Activated CD8-positive, alpha-beta memory T cell treated with anti-CD3 and anti-CD28 coated beads, Interleukin-2, amount 10 ng/mL, durations not matched to agents 7 days and 5 days (primary cell): Measurements from ENCODE around the gene CASZ1. TPM values are rescaled to one million over a fixed set of nuclear protein-coding genes. Genes with fewer than 3 reads are reported as not detected.

Experiments
- ATAC-seq: fragments of 150-1000 bp; cut with Tn5 transposase; one replicate; pipeline ENCODE4 v1.10.0; 2021; ENCODE audit warnings: moderate library complexity
- CTCF ChIA-PET: fragments of 350-600 bp; sonication (Branson Sonifier 250); formaldehyde crosslinking; loops from one replicate; lab custom pipeline; 2021; ENCODE audit warnings: antibody characterized with exemption; lab: Charles Lee
- DNase-seq: peaks from one replicate; pipeline ENCODE4 v3.0.0-alpha.2; 2020
- H3K27ac Mint-ChIP-seq: one replicate; pipeline ENCODE4 v1.8.0; 2021; ENCODE audit warnings: mild to moderate bottlenecking, mixed read lengths
- H3K27me3 Mint-ChIP-seq: one replicate; pipeline ENCODE4 v1.8.0; 2021; ENCODE audit warnings: mixed read lengths
- H3K36me3 Mint-ChIP-seq: one replicate; pipeline ENCODE4 v1.8.0; 2021; ENCODE audit warnings: mild to moderate bottlenecking, mixed read lengths
- H3K4me1 Mint-ChIP-seq: one replicate; pipeline ENCODE4 v1.8.0; 2021; ENCODE audit warnings: mixed read lengths
- H3K4me3 Mint-ChIP-seq: one replicate; pipeline ENCODE4 v1.8.0; 2021; ENCODE audit warnings: mild to moderate bottlenecking, moderate library complexity, mixed read lengths
- H3K9me3 Mint-ChIP-seq: one replicate; pipeline ENCODE4 v1.8.0; 2022; ENCODE audit warnings: low read depth, mixed read lengths
- total RNA-seq, 2 experiments: library from RNA; stranded (reverse); gene quantifications; one replicate each; pipeline ENCODE4 v1.2.3, GENCODE V29; 2021

The CASZ1 gene
- total RNA-seq, 2 experiments from 2014 or later, result 8.8 to 16.3 TPM

DNA sequence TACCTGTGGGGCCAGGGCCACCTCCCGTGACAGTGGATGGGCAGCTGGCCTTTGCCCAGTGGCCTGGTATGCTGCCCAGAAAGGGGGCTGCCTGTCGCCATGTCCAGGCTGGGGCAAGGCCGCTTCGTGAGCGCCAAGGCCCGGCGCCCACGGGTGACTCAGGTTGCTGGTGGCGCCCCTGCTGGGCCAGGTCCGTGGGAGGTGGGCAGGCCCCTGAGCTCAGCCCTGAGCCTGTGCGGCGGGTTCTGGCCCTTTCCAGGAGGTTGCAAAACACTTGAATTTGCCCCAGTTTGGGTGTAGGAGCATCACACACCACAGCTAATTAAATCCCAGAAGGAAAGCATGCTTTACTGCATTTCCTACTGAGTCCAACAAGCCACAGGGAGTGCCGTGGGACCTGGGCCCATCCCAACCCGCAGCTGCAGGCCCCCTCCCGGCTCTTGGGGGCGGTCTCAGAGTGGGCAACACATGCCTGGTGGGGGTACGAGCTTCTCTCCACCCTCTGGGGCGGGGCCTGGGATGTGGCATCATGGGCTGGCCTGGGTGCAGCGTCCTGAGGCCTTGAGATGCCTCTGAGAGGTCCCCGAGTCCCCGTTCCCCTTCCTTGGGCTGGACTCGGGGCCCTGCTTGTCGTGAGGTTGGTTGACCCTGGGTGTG, 161.9 kb downstream of the CASZ1 start:
- Mint-ChIP-seq H3K36me3 (no peaks in the 10 kb centered on the region), H3K4me1 (no peaks in the 10 kb centered on the region), H3K4me3 (no peak overlapping the region), H3K27me3 (no peaks in the 10 kb centered on the region), H3K27ac (no peak overlapping the region), H3K9me3 (no peaks in the 10 kb centered on the region)
- ATAC-seq (no peak), DNase-seq (no peak)
- CTCF ChIA-PET, result no interaction called here

- H3K27ac Mint-ChIP-seq, result no peak overlapping the region
- H3K9me3 Mint-ChIP-seq, result no peaks in the 10 kb centered on the region
- ATAC-seq (no peak), DNase-seq (no peak)
- H3K4me3 Mint-ChIP-seq, result no peak overlapping the region
- H3K27me3 Mint-ChIP-seq, result no peaks in the 10 kb centered on the region
- no peaks in the 10 kb centered on the region for H3K36me3 Mint-ChIP-seq
- CTCF ChIA-PET, result no interaction called here
- H3K4me1 Mint-ChIP-seq, result no peaks in the 10 kb centered on the region
Measured at GRCh38 chr1:10634075-10634427, 162.4 kb downstream of the CASZ1 start.

- no peaks in the 10 kb centered on the region for H3K9me3 Mint-ChIP-seq
- DNase-seq, result no peak
- no peak overlapping the region for H3K4me3 Mint-ChIP-seq
- ATAC-seq, result no peak
- H3K36me3 Mint-ChIP-seq, result no peaks in the 10 kb centered on the region
- no peaks in the 10 kb centered on the region for H3K27me3 Mint-ChIP-seq
- no peaks in the 10 kb centered on the region for H3K4me1 Mint-ChIP-seq
- no peak overlapping the region for H3K27ac Mint-ChIP-seq
- CTCF ChIA-PET, result no interaction called here
Measured at GRCh38 chr1:10633416-10633815, 163.0 kb downstream of the CASZ1 start.

DNA sequence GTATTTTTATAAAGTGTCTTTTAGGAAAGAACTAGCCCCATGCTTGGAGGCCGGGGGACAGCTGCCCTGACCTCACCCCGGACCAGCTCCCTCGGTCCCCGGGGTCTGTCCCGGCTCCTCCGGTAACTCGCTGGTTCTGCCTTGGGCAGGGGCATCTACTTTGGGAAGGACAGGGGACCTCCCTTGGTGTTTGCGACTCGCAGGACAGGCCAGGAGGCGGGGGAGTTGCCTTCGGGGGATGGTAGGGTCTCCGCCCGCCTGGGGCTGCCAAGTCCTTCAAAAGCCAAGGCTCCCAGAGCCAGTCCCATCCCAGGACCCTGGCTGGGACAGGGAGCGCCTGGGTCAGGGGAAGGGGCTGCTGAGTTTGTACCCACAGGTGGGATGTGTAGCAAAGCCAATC, 163.8 kb downstream of the CASZ1 start:
- Mint-ChIP-seq H3K36me3 (no peaks in the 10 kb centered on the region), H3K27ac (no peak overlapping the region), H3K27me3 (no peaks in the 10 kb centered on the region), H3K4me3 (no peak overlapping the region), H3K4me1 (no peaks in the 10 kb centered on the region), H3K9me3 (no peaks in the 10 kb centered on the region)
- no peak for DNase-seq
- ATAC-seq, result no peak
- CTCF ChIA-PET, result no interaction called here

GRCh38 chr1:10631811-10632593, 164.4 kb downstream of the CASZ1 start:
- no peaks in the 10 kb centered on the region for H3K9me3 Mint-ChIP-seq
- CTCF ChIA-PET, result interaction anchor here (1.5 kb wide), 1 partner anchor 125 kb away, joined by 4 read pairs; no protein-coding TSS in a partner anchor
- DNase-seq, result no peak

DNA sequence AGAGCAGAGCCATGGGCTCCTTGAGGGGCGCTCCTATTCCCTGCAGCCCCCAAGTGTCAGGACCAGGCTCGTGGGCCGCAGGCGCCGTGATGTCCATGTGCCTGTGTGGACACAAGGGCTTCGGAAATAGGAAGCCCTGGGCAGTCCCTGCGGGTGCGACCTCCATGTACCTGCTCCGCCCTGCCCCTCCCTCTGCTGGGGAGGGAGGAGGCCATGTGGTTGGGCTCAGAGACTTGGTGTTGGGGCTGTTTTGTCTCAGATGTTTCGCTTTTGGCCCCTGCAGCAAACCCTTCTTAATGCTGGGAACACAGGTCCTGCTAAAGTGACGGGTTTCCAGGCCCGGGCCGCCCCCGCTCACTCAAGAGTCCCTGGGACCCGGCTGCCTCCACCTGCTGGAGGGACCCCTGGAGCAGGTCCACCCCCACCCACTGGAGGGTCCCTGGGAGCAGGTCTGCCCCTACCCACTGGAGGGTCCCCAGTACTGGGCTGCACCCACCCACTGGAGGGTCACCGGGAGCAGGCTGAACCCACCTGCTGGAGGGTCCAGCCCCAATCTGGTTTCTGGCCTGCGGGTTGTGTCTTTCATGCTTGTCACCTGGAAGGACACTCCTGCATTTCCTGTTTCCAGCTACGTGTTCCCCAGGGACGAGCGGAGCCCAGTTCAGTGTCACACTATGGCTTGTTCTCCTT, 165.2 kb downstream of the CASZ1 start:
- DNase-seq (no peak), ATAC-seq (no peak)
- no peak overlapping the region for H3K27ac Mint-ChIP-seq
- no peaks in the 10 kb centered on the region for H3K4me1 Mint-ChIP-seq
- no peaks in the 10 kb centered on the region for H3K27me3 Mint-ChIP-seq
- CTCF ChIA-PET, result interaction anchor here (1.5 kb wide), 1 partner anchor 124 kb away, joined by 4 read pairs; no protein-coding TSS in a partner anchor
- H3K4me3 Mint-ChIP-seq, result no peak overlapping the region
- H3K36me3 Mint-ChIP-seq, result no peaks in the 10 kb centered on the region
- no peaks in the 10 kb centered on the region for H3K9me3 Mint-ChIP-seq

More at GRCh38 chr1:10631811-10632593, 164.4 kb downstream of the CASZ1 start:
- Mint-ChIP-seq H3K36me3 (no peaks in the 10 kb centered on the region), H3K27ac (no peak overlapping the region), H3K4me3 (no peak overlapping the region), H3K4me1 (no peaks in the 10 kb centered on the region), H3K27me3 (no peaks in the 10 kb centered on the region)
- no peak for ATAC-seq

GRCh38 chr1:10630661-10631120, 165.8 kb downstream of the CASZ1 start:
- Mint-ChIP-seq H3K27ac (no peak overlapping the region), H3K9me3 (no peaks in the 10 kb centered on the region), H3K4me1 (no peaks in the 10 kb centered on the region), H3K4me3 (no peak overlapping the region), H3K27me3 (no peaks in the 10 kb centered on the region), H3K36me3 (no peaks in the 10 kb centered on the region)
- DNase-seq (no peak), ATAC-seq (no peak)
- CTCF ChIA-PET, result interaction anchor here (1.1 to 1.5 kb wide), 2 partner anchors 8 to 123 kb away, joined by 3 to 4 read pairs; no protein-coding TSS in a partner anchor

DNA sequence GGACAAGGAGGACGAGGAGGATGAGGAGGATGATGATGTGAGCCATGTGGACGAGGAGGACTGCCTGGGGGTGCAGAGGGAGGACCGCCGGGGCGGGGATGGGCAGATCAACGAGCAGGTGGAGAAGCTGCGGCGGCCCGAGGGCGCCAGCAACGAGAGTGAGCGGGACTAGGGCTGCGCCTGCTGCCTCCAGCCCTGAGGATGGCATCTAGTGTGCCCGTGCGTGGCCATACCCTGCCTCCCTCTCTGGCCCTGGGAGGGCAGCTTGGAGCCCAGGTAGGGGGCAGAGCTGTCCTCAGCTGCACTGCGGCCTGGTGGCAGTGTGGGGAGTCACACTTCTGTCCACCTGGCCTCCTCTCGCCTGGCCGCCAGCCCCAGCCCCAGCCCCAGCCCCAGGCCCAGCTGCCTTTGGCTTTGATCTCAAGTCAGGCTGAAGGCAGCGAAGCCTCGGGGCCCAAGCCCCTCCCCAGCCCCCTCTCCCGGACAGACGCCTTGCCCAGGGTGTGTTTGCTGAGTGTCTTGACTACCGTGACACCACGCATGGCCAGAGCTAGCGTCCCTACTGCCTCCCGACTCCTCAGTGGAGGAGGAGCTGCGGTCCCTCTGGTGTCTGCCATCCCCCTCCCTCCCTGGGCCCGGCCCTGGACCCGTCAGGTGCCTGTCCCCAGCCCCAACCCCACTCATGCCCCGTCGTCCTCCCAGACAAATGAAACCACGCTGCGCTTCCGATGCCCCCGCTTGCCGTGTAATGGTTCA, 166.5 kb downstream of the CASZ1 start:
- ATAC-seq, result no peak
- CTCF ChIA-PET, result interaction anchor here (0.9 to 1.5 kb wide), 3 partner anchors 9 to 123 kb away, joined by 3 to 4 read pairs (median 3); no protein-coding TSS in a partner anchor
- Mint-ChIP-seq H3K36me3 (no peaks in the 10 kb centered on the region), H3K27ac (no peak overlapping the region), H3K9me3 (no peaks in the 10 kb centered on the region), H3K4me1 (no peaks in the 10 kb centered on the region), H3K4me3 (no peak overlapping the region), H3K27me3 (no peaks in the 10 kb centered on the region)
- no peak for DNase-seq

DNA sequence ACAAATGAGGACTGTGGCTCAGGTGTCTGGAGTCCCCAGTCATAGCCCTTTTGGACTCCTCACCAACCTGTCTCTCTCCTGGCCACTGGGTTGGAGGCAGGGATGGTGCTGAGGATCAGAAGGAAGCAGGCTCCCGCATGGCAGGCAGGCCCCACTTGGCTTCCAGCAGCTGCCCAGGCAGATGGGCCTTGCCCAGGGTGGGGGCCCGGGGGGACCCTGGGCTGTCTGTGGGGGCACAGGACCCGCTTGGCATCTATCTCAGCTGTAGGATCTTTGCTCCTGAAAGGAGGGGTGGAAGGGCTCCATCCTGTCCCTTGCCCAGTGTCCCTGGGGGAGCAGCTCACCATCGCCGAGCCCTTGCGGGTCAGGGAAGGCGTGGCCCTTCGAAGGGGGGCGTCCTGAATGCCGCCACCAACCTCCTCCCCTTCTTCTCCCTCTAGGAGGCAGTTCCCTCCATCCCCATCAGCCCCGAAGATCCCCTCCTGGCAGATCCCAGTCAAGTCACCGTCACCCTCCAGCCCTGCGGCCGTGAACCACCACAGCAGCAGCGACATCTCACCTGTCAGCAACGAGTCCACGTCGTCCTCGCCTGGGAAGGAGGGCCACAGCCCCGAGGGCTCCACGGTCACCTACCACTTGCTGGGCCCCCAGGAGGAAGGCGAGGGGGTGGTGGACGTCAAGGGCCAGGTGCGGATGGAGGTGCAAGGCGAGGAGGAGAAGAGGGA, 167.2 kb downstream of the CASZ1 start:
- CTCF ChIA-PET, result interaction anchor here (0.9 kb wide), 1 partner anchor 12 kb away, joined by 3 read pairs; no protein-coding TSS in a partner anchor

GRCh38 chr1:10628685-10629084, 167.8 kb downstream of the CASZ1 start:
- Mint-ChIP-seq H3K9me3 (no peaks in the 10 kb centered on the region), H3K27ac (no peak overlapping the region), H3K4me1 (no peaks in the 10 kb centered on the region), H3K4me3 (no peak overlapping the region), H3K27me3 (no peaks in the 10 kb centered on the region), H3K36me3 (no peaks in the 10 kb centered on the region)
- ATAC-seq (no peak), DNase-seq (no peak)
- CTCF ChIA-PET, result no interaction called here

More for the DNA sequence above, 167.2 kb downstream of the CASZ1 start:
- H3K27ac Mint-ChIP-seq, result no peak overlapping the region
- no peaks in the 10 kb centered on the region for H3K9me3 Mint-ChIP-seq
- H3K27me3 Mint-ChIP-seq, result no peaks in the 10 kb centered on the region
- H3K4me3 Mint-ChIP-seq, result no peak overlapping the region
- DNase-seq (no peak), ATAC-seq (no peak)
- no peaks in the 10 kb centered on the region for H3K36me3 Mint-ChIP-seq
- H3K4me1 Mint-ChIP-seq, result no peaks in the 10 kb centered on the region

- Mint-ChIP-seq H3K36me3 (no peaks in the 10 kb centered on the region), H3K9me3 (no peaks in the 10 kb centered on the region), H3K27ac (no peak overlapping the region), H3K27me3 (no peaks in the 10 kb centered on the region), H3K4me3 (no peak overlapping the region), H3K4me1 (no peaks in the 10 kb centered on the region)
- DNase-seq (no peak), ATAC-seq (no peak)
- CTCF ChIA-PET, result interaction anchor here (2.0 kb wide), 1 partner anchor 119 kb away, joined by 4 read pairs; no protein-coding TSS in a partner anchor
Measured at GRCh38 chr1:10626791-10627410, 169.5 kb downstream of the CASZ1 start.

- ATAC-seq (no peak), DNase-seq (no peak)
- H3K27ac Mint-ChIP-seq, result no peak overlapping the region
- H3K4me1 Mint-ChIP-seq, result no peaks in the 10 kb centered on the region
- no peaks in the 10 kb centered on the region for H3K36me3 Mint-ChIP-seq
- no peak overlapping the region for H3K4me3 Mint-ChIP-seq
- CTCF ChIA-PET, result interaction anchor here (2.0 kb wide), 1 partner anchor 118 kb away, joined by 4 read pairs; no protein-coding TSS in a partner anchor
- H3K9me3 Mint-ChIP-seq, result no peaks in the 10 kb centered on the region
- no peaks in the 10 kb centered on the region for H3K27me3 Mint-ChIP-seq
Measured at GRCh38 chr1:10626131-10626731, 170.2 kb downstream of the CASZ1 start.
